ENCODE data around the gene RBBP8.

RBBP8 gene

DNA sequence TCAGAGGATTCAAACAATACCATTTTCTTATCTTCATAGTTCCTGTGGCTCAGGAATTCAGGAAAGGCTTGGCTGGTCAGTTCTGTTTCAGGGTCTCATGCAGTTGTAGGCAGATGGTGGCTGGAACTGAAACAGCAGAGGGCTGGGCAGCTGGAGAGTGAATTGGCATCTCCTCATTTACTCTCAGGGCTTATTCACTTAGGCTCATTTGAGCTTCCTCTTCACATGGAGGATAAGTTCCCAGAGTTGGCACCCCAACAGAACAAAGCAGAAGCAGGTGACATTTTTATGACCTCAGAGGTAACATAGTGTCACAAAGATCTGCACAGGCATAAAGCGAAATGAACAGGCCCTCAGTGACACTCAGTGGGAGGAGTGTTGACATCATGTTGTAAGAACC, 66.1 kb downstream of the RBBP8 start:
- Histone ChIP-seq H3K9me3 (no peaks in the 10 kb centered on the region), H3K27me3 (no peaks in the 10 kb centered on the region), H3K36me3 (peaks cover 26% of the 10 kb centered on the region), H3K27ac (no peak overlapping the region), H3K4me3 (ENCODE audit: low read depth in 1 of 2, low read length in 1 of 2) (no peak overlapping the region), H3K4me1 (ENCODE audit: control insufficient read depth in 1 of 2, insufficient read depth in 1 of 2, low read depth in 1 of 2, low read length in 1 of 2) (no peaks in the 10 kb centered on the region)
- TF ChIP-seq, protein P1, sequence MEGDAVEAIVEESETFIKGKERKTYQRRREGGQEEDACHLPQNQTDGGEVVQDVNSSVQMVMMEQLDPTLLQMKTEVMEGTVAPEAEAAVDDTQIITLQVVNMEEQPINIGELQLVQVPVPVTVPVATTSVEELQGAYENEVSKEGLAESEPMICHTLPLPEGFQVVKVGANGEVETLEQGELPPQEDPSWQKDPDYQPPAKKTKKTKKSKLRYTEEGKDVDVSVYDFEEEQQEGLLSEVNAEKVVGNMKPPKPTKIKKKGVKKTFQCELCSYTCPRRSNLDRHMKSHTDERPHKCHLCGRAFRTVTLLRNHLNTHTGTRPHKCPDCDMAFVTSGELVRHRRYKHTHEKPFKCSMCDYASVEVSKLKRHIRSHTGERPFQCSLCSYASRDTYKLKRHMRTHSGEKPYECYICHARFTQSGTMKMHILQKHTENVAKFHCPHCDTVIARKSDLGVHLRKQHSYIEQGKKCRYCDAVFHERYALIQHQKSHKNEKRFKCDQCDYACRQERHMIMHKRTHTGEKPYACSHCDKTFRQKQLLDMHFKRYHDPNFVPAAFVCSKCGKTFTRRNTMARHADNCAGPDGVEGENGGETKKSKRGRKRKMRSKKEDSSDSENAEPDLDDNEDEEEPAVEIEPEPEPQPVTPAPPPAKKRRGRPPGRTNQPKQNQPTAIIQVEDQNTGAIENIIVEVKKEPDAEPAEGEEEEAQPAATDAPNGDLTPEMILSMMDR (IDR thresholded peaks at IDR 0.05) = no peak

DNA sequence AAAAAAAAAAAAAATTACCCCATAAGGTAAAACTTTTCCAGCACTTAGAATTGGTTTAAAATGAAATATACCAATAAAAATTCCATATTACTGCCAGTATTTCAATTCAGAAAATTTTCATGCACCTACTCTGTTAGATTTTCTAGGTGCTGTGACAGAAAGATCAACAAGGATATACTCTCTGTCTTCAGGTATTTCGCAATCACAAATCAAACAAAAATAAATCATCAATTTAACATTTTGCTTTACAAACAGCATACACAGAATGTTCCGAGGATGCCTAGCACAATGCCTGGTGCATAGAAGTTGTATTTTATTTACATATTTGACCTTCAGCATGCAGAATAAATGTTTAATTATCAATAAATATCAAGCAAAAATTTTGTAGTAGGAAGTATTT, 66.5 kb downstream of the RBBP8 start:
- H3K27ac ChIP-seq = no peak overlapping the region
- no peaks in the 10 kb centered on the region for H3K27me3 ChIP-seq
- TF ChIP-seq, protein P1 (IDR thresholded peaks at IDR 0.05) = no peak
- H3K4me3 ChIP-seq (ENCODE audit: low read depth in 1 of 2, low read length in 1 of 2) = no peak overlapping the region
- no peaks in the 10 kb centered on the region for H3K4me1 ChIP-seq (ENCODE audit: control insufficient read depth in 1 of 2, insufficient read depth in 1 of 2, low read depth in 1 of 2, low read length in 1 of 2)
- H3K9me3 ChIP-seq = no peaks in the 10 kb centered on the region
- peaks cover 31% of the 10 kb centered on the region for H3K36me3 ChIP-seq

DNA sequence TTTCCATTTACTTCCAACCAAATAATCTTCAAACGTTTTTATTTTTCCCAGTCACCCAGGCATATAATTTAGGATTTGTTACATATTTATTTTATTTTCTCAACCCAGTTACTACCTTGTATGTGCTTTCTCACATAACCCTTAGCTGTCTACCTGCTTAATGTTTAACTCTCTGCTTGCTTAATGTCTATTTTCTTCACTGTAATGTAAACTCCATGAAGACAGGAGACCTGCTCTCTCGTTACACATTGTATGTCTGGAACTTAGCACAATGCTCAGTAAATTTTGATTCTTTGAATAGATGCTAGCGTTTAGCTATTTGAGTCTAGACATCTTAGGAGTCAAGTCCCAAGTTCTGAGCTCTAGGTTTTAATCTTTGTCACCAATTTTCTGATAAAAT, 70.2 kb downstream of the RBBP8 start:
- Histone ChIP-seq H3K9me3 (no peaks in the 10 kb centered on the region), H3K4me1 (ENCODE audit: control insufficient read depth in 1 of 2, insufficient read depth in 1 of 2, low read depth in 1 of 2, low read length in 1 of 2) (no peaks in the 10 kb centered on the region), H3K36me3 (peaks cover 30% of the 10 kb centered on the region), H3K4me3 (ENCODE audit: low read depth in 1 of 2, low read length in 1 of 2) (no peak overlapping the region), H3K27ac (no peak overlapping the region), H3K27me3 (no peaks in the 10 kb centered on the region)
- TF ChIP-seq, protein P1 (IDR thresholded peaks at IDR 0.05) = no peak

DNA sequence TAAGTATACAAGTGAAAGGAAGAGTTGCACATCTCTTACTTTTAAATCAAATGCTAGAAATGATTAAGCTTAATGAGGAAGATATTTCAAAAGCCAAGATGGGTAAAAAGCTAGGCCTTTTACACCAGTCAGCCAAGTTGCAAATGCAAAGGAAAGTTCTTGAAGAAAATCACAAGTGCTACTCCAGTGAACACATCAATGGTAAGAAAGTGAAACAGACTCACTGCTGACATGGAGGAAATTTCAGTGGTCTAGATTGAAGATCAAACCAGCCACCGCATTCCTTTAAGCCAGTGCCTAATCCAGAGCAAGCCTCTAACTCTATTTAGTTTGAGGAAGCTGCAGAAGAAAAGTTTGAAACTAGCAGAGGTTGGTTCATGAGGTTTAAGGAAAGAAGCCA, 79.1 kb downstream of the RBBP8 start:
- Histone ChIP-seq H3K9me3 (no peaks in the 10 kb centered on the region), H3K4me3 (ENCODE audit: low read depth in 1 of 2, low read length in 1 of 2) (no peak overlapping the region), H3K4me1 (ENCODE audit: control insufficient read depth in 1 of 2, insufficient read depth in 1 of 2, low read depth in 1 of 2, low read length in 1 of 2) (no peaks in the 10 kb centered on the region), H3K36me3 (peaks cover 3% of the 10 kb centered on the region), H3K27me3 (no peaks in the 10 kb centered on the region), H3K27ac (no peak overlapping the region)
- TF ChIP-seq, protein P1 (IDR thresholded peaks at IDR 0.05) = no peak

DNA sequence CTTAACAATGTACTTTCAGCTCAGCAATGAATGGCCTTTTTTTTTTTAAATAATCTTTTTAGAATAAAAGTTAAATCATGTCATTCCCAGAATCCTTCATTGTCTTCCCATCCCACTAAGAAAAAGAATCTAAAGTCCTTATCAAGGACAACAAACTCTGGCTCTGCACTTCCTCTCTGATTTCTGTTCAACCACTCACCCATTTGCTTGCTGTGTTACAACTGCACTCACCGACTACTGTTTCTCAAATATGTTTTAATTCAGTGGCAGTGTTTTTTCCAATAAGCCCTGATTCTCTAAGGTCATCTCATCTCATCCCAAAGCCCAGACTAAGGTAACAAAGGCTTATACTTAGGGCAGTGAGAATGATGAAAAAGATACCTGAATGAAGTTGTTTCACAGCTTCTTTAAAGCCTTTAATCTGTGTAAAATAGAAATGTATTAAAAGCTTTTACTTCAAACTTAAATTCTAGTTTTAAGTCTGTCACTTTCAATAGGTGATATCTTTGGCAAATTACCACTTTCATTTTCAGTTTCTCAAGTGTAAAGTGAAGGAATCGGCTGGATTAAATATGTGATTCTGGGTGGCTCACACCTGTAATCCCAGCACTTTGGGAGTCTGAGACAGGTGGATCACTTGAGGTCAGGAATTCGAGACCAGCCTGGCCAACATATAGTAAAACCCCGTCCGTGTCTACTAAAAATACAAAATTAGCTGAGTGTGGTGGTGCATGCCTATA, 87.6 kb downstream of the RBBP8 start:
- Histone ChIP-seq H3K36me3 (peaks cover 6% of the 10 kb centered on the region), H3K27ac (no peak overlapping the region), H3K4me3 (ENCODE audit: low read depth in 1 of 2, low read length in 1 of 2) (no peak overlapping the region), H3K4me1 (ENCODE audit: control insufficient read depth in 1 of 2, insufficient read depth in 1 of 2, low read depth in 1 of 2, low read length in 1 of 2) (no peaks in the 10 kb centered on the region), H3K9me3 (no peaks in the 10 kb centered on the region), H3K27me3 (no peaks in the 10 kb centered on the region)
- TF ChIP-seq, protein P1 (IDR thresholded peaks at IDR 0.05) = no peak

Data from neutrophil (primary cell).